Tibial nerve (tissue), 4 donors: ENCODE data around the gene FBXO21. TPM values are rescaled to one million over a fixed set of nuclear protein-coding genes. Genes with fewer than 3 reads are reported as not detected.

ENCODE experiments used
- DNase-seq, 2 donors: peaks; one replicate each; pipeline ENCODE4 v3.0.0-alpha.2; 2019; ENCODE audit warnings: low spot score in 2 of 2
- H3K27ac ChIP-seq, 4 donors: fragments of 200-600 bp; sonication (generic) in 3 of 4; one replicate each; pipeline ENCODE4 v1.5.1; 2017 to 2019; ENCODE audit warnings: mild to moderate bottlenecking in 1 of 4
- H3K27me3 ChIP-seq, 2 donors: fragments of 200-600 bp; sonication (generic) in 1 of 2; one replicate each; pipeline versions ENCODE4 v1.5.1 to v1.6.0; 2017 to 2019
- H3K36me3 ChIP-seq, 3 donors: fragments of 200-600 bp; sonication (generic); one replicate each; pipeline ENCODE4 v1.5.1; 2018 to 2019
- H3K4me1 ChIP-seq, 4 donors: fragments of 200-600 bp; sonication (generic) in 3 of 4; one replicate each; pipeline ENCODE4 v1.5.1; 2017 to 2019
- H3K4me3 ChIP-seq, 4 donors: fragments of 200-600 bp; sonication (generic) in 3 of 4; one replicate each; pipeline ENCODE4 v1.5.1; 2017 to 2019; ENCODE audit warnings: mild to moderate bottlenecking in 1 of 4, moderate library complexity in 1 of 4
- H3K9me3 ChIP-seq, 4 donors: fragments of 200-600 bp; sonication (generic) in 3 of 4; one replicate each; pipeline ENCODE4 v1.5.1; 2017 to 2019
- EP300 ChIP-seq, 2 donors: sonication (generic); formaldehyde crosslinking; IDR thresholded peaks; one replicate each; pipeline ENCODE4 v1.6.1; 2017; ENCODE audit warnings: antibody characterized with exemption in 2 of 2, mild to moderate bottlenecking in 1 of 2
- POLR2A ChIP-seq, 2 donors: fragments of 450-650 bp; IDR thresholded peaks; one replicate each; pipeline ENCODE4 v1.6.1; 2017; ENCODE audit warnings: antibody characterized with exemption in 2 of 2, mild to moderate bottlenecking in 2 of 2, moderate library complexity in 2 of 2
- WGBS, 2 donors: methylation state at CpG; one replicate each; pipeline ENCODE4 v1.1.5; 2018; 5-methylcytosine and 5-hydroxymethylcytosine counted together
- total RNA-seq, 4 donors: library from RNA; depleted of rRNA; stranded (reverse); fragments of >200 nt; gene quantifications; one replicate each; pipeline ENCODE4 v1.1.0, GENCODE V29; 2016
- TF ChIP-seq, protein P1 (sequence below), 5 experiments: fragments of 200-600 bp in 3 of 5; fragments of 450-650 bp in 2 of 5; sonication (generic) in 3 of 5; IDR thresholded peaks; one replicate each; pipeline ENCODE4 v1.5.1; 2016 to 2019; ENCODE audit warnings: antibody characterized with exemption in 5 of 5, mild to moderate bottlenecking in 3 of 5, moderate library complexity in 2 of 5

The FBXO21 gene
- total RNA-seq, 4 donors from 2014 or later = 56.1 to 154 (median 84.6) TPM

DNA sequence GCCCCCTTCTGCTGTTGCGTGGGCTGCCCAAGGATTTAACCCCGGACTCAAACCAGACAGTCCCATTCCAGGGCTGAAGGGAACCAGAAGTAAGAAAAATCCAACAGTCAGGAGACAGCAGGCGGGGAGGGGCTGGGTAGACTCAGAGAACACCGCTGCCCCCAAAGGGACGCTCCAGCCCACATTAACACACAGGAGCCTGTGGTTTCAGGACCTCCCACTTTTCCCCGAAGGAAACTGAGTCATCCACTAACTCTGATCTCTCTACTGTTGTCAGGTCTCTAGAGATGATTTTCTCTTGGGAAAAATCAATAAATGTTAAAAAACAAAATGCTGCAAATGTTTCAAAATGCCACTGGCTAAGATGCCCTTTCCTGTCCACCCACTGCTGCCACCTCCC is 41.6 kb downstream of the FBXO21 start:
- no peaks in the 10 kb centered on the region for H3K27me3 ChIP-seq
- H3K36me3 ChIP-seq = peaks cover 0 to 63% (median 8%) of the 10 kb centered on the region in 3 donors
- no peak overlapping the region for H3K27ac ChIP-seq
- TF ChIP-seq EP300 (IDR thresholded peaks at IDR 0.05) (no peak), POLR2A (IDR thresholded peaks at IDR 0.05) (no peak)
- TF ChIP-seq, protein P1, sequence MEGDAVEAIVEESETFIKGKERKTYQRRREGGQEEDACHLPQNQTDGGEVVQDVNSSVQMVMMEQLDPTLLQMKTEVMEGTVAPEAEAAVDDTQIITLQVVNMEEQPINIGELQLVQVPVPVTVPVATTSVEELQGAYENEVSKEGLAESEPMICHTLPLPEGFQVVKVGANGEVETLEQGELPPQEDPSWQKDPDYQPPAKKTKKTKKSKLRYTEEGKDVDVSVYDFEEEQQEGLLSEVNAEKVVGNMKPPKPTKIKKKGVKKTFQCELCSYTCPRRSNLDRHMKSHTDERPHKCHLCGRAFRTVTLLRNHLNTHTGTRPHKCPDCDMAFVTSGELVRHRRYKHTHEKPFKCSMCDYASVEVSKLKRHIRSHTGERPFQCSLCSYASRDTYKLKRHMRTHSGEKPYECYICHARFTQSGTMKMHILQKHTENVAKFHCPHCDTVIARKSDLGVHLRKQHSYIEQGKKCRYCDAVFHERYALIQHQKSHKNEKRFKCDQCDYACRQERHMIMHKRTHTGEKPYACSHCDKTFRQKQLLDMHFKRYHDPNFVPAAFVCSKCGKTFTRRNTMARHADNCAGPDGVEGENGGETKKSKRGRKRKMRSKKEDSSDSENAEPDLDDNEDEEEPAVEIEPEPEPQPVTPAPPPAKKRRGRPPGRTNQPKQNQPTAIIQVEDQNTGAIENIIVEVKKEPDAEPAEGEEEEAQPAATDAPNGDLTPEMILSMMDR (IDR thresholded peaks at IDR 0.05) = no peak
- H3K9me3 ChIP-seq = no peaks in the 10 kb centered on the region
- no peak overlapping the region for H3K4me3 ChIP-seq
- peaks cover 0 to 11% (median 3%) of the 10 kb centered on the region in 4 donors for H3K4me1 ChIP-seq
- DNase-seq = no peak
- WGBS, 2 donors = 84 to 90% methylated on average over 6 of the region's 6 CpGs

DNA sequence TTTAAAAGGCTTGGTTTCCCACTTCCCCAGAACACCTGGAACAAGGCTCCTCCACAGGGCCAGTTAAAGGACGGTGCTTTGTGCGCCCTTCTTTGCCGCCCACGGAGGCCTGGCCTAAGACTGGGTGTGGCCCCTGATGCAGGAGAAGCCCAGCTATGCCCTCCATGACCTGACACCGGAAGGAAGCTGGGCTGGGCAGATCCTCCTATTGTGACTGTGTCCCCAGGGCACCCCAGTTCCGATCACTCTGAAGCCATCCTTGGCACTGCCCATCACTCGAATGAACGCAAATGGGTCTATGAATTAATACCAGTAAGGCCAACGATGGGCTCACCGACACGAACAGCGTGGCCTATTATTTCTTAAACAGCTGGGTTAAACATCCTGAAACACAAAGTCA is 42.6 kb downstream of the FBXO21 start:
- Histone ChIP-seq H3K36me3 (peaks cover 0 to 63% (median 8%) of the 10 kb centered on the region in 3 donors), H3K27ac (no peak overlapping the region), H3K4me1 (peaks cover 0 to 11% (median 3%) of the 10 kb centered on the region in 4 donors), H3K4me3 (no peak overlapping the region), H3K9me3 (no peaks in the 10 kb centered on the region), H3K27me3 (no peaks in the 10 kb centered on the region)
- DNase-seq = no peak
- TF ChIP-seq, protein P1 (IDR thresholded peaks at IDR 0.05) = no peak
- 81 to 84% methylated on average over 12 of the region's 12 CpGs for WGBS, 2 donors

DNA sequence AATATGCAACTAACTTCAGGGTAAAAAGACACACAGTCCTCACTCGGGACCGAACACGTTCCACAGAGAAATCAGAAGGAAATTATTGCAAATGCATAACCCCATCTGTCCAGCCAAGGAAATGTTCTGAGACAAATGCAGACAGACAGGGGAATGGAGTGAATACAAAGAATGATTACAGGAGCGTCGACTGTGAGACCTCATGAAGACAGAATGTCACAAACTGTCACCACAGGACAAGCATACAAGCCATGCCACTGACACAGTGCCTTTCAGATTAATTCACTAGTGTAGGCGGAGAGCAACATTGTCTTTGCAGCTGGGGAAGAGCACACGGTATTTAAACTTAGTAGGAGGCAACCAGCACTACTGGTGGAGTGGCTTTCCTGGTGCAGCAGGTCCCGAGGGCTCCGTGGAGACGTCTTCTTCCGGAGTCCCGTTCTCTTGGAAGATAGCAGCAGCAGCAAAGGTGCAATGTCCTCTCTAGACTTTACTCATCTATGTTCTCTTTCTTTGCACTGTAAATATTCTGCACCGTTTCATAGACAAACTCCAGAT is 44.6 kb downstream of the FBXO21 start:
- H3K4me1 ChIP-seq = peaks cover 0 to 16% (median 2%) of the 10 kb centered on the region in 4 donors
- no peak for DNase-seq
- WGBS, 2 donors = 83 to 84% methylated on average over 13 of the region's 13 CpGs
- no peaks in the 10 kb centered on the region for H3K27me3 ChIP-seq
- no peak overlapping the region for H3K4me3 ChIP-seq
- TF ChIP-seq POLR2A (IDR thresholded peaks at IDR 0.05) (no peak), EP300 (IDR thresholded peaks at IDR 0.05) (no peak)
- TF ChIP-seq, protein P1 (IDR thresholded peaks at IDR 0.05) = no peak
- H3K27ac ChIP-seq = no peak overlapping the region
- H3K9me3 ChIP-seq = no peaks in the 10 kb centered on the region
- H3K36me3 ChIP-seq = peaks cover 0 to 74% (median 8%) of the 10 kb centered on the region in 3 donors

DNA sequence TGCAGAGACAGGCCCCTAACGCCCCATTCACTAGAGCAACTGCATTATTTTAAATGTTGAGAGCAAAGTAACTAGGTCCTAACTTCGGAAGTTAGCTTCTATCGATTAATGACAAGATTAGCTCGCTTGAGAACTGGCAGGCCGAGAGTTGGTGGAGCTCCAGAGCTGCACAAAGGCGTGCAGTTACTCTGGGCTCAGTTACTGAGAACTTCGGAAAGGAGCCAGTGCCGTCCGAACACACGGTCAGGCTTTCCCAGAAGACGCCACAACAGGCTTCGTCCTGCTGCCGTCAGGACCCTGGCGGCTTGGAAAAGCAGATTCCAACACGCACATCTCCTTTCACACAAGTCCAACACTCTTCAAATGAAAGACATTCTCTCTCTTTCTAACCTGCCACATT is 45.7 kb downstream of the FBXO21 start:
- no peak overlapping the region for H3K4me3 ChIP-seq
- no peaks in the 10 kb centered on the region for H3K27me3 ChIP-seq
- H3K4me1 ChIP-seq = peaks cover 0 to 23% (median 4%) of the 10 kb centered on the region in 4 donors
- 91 to 95% methylated on average over 15 of the region's 15 CpGs for WGBS, 2 donors
- no peak overlapping the region for H3K27ac ChIP-seq
- H3K36me3 ChIP-seq = peaks cover 0 to 71% (median 8%) of the 10 kb centered on the region in 3 donors
- no peaks in the 10 kb centered on the region for H3K9me3 ChIP-seq
- TF ChIP-seq POLR2A (IDR thresholded peaks at IDR 0.05) = no peak
- TF ChIP-seq, protein P1 (IDR thresholded peaks at IDR 0.05) = no peak
- no peak for TF ChIP-seq EP300 (IDR thresholded peaks at IDR 0.05)
- no peak for DNase-seq

DNA sequence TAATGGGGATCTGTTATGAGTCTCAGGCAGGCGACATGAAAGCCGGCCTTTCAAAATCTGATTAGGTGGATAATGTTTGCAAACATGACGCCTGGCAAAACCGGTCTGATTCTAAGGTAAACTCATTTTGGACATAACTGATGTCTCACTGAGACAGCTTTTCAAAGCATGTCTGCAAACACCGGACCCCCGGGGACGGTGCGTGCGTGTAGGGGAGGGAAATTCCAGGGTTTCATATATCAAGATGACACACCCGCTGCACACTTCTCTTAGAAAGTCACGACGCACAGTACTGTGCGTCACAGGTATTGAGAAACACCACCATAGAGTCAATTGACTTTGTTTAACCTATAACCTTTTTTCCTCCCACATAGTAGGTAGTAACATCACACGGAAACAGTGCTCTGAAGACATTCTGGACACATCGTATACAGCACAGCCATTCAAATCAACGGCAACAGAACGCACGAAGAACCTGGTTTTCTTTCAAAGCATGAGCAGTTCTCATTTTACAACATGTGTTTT is 47.2 kb downstream of the FBXO21 start:
- Histone ChIP-seq H3K27me3 (no peaks in the 10 kb centered on the region), H3K27ac (no peak overlapping the region), H3K36me3 (peaks cover 0 to 56% (median 8%) of the 10 kb centered on the region in 3 donors), H3K9me3 (no peaks in the 10 kb centered on the region), H3K4me1 (peaks cover 0 to 23% (median 4%) of the 10 kb centered on the region in 4 donors), H3K4me3 (no peak overlapping the region)
- no peak for TF ChIP-seq EP300 (IDR thresholded peaks at IDR 0.05)
- no peak for TF ChIP-seq POLR2A (IDR thresholded peaks at IDR 0.05)
- TF ChIP-seq, protein P1 (IDR thresholded peaks at IDR 0.05) = no peak
- WGBS, 2 donors = 89 to 90% methylated on average over 18 of the region's 18 CpGs
- no peak for DNase-seq
